ENCODE data around the gene PPP2CA.

- TF ChIP-seq EZH2 (IDR thresholded peaks at IDR 0.05; ENCODE audit: insufficient read depth, poor library complexity, severe bottlenecking): no peak
- no peak for TF ChIP-seq EZH2phosphoT487 (IDR thresholded peaks at IDR 0.05; ENCODE audit: insufficient read depth, low read depth)
Measured at GRCh38 chr5:134224888-134225779, 739 bp downstream of the PPP2CA start.

All from GM23248 (cell line).